NCI-H2196 treated with DMSO at 0.1 percent for 48 hours (cell line): Measurements from ENCODE around the gene NCOA1.
"Not testable (repeated sequence)": the region's sequence is repeated elsewhere in the genome, so short reads cannot be mapped to it uniquely, and the experiment has no call there.

Experiments used
- DNase-seq: peaks from one replicate; lab custom pipeline; 2025; ENCODE audit not compliant: unreplicated experiment; lab: John Stamatoyannopoulos, UW

Gene NCOA1

GRCh38 chr2:24625728-24626127 is 134.7 kb downstream of the NCOA1 start:
- DNase-seq: no peak

- no peak for DNase-seq
Measured at GRCh38 chr2:24626131-24626530, 135.1 kb downstream of the NCOA1 start.

- DNase-seq: no peak
Measured at GRCh38 chr2:24628746-24629145, 137.7 kb downstream of the NCOA1 start.

- DNase-seq: no peak
Measured at GRCh38 chr2:24632172-24632571, 141.1 kb downstream of the NCOA1 start.

- no peak for DNase-seq
Measured at GRCh38 chr2:24635181-24635580, 144.1 kb downstream of the NCOA1 start.

GRCh38 chr2:24638568-24638967 is 147.5 kb downstream of the NCOA1 start:
- DNase-seq: no peak

GRCh38 chr2:24642351-24642750 is 151.3 kb downstream of the NCOA1 start:
- no peak for DNase-seq

GRCh38 chr2:24643051-24643450 is 152.0 kb downstream of the NCOA1 start:
- DNase-seq: no peak

GRCh38 chr2:24644032-24644431 is 153.0 kb downstream of the NCOA1 start:
- no peak for DNase-seq

- DNase-seq: no peak
Measured at GRCh38 chr2:24650997-24651642, 160.1 kb downstream of the NCOA1 start.

- no peak for DNase-seq
Measured at GRCh38 chr2:24651643-24652003, 160.6 kb downstream of the NCOA1 start.

GRCh38 chr2:24652265-24653182 is 161.5 kb downstream of the NCOA1 start:
- peak; percentile 12 for DNase-seq

GRCh38 chr2:24657818-24658217 is 166.8 kb downstream of the NCOA1 start:
- DNase-seq: no peak

GRCh38 chr2:24658531-24659202 is 167.6 kb downstream of the NCOA1 start:
- no peak for DNase-seq

GRCh38 chr2:24659862-24660261 is 168.8 kb downstream of the NCOA1 start:
- no peak for DNase-seq

GRCh38 chr2:24667542-24667941 is 176.5 kb downstream of the NCOA1 start:
- no peak for DNase-seq

- no peak for DNase-seq
Measured at GRCh38 chr2:24671230-24671629, 180.2 kb downstream of the NCOA1 start.

GRCh38 chr2:24672589-24672988 is 181.5 kb downstream of the NCOA1 start:
- no peak for DNase-seq

- DNase-seq: no peak
Measured at GRCh38 chr2:24675338-24675737, 184.3 kb downstream of the NCOA1 start.

GRCh38 chr2:24676493-24676892 is 185.4 kb downstream of the NCOA1 start:
- no peak for DNase-seq

- DNase-seq: not testable (repeated sequence)
Measured at GRCh38 chr2:24678066-24678465, 187.0 kb downstream of the NCOA1 start.

- no peak for DNase-seq
Measured at GRCh38 chr2:24680196-24680595, 189.1 kb downstream of the NCOA1 start.
